Measurements from ENCODE around the gene FAM53A.

The FAM53A gene

DNA sequence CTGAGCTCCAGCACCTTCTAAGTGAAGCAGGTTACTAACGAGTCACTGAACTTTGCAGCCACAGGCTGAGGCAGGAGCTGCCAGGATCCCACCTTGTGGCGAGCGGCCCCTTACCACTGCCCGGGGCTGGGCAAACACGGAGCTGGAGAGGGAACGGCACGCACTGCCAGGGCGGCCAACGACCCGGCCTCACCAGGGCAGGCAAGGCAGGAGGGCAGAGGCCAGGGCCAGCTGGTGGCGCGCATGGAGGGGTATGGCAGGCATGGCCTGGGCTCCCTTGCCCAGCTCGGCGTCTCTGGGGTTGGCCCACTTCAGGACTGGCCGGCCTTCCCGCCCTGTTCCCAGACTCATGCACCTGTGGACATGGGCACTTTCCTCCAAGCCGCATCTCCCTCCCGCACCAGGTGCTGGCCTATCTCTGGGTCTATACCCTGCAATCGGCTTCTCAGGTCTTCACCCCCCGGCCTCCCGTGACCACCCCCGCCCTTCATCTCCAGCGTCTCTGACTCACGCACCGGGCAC lies 64.9 kb downstream of the FAM53A start:
- no peaks in the 10 kb centered on the region for H3K9me3 ChIP-seq (ENCODE audit: severe bottlenecking)
- peaks cover 3% of the 10 kb centered on the region for H3K4me1 ChIP-seq (ENCODE audit: insufficient read depth, poor library complexity, severe bottlenecking)
- no peaks in the 10 kb centered on the region for H3K27me3 ChIP-seq (ENCODE audit: insufficient read depth, poor library complexity, severe bottlenecking)
- H3K36me3 ChIP-seq (ENCODE audit: low read depth) = no peaks in the 10 kb centered on the region
- DNase-seq (ENCODE audit: low spot score) = no peak
- H3K4me3 ChIP-seq (ENCODE audit: severe bottlenecking) = no peak overlapping the region
- no peak for ATAC-seq (ENCODE audit: low read depth)
- no peak overlapping the region for H3K27ac ChIP-seq (ENCODE audit: poor library complexity, severe bottlenecking)
- TF ChIP-seq, protein P1, sequence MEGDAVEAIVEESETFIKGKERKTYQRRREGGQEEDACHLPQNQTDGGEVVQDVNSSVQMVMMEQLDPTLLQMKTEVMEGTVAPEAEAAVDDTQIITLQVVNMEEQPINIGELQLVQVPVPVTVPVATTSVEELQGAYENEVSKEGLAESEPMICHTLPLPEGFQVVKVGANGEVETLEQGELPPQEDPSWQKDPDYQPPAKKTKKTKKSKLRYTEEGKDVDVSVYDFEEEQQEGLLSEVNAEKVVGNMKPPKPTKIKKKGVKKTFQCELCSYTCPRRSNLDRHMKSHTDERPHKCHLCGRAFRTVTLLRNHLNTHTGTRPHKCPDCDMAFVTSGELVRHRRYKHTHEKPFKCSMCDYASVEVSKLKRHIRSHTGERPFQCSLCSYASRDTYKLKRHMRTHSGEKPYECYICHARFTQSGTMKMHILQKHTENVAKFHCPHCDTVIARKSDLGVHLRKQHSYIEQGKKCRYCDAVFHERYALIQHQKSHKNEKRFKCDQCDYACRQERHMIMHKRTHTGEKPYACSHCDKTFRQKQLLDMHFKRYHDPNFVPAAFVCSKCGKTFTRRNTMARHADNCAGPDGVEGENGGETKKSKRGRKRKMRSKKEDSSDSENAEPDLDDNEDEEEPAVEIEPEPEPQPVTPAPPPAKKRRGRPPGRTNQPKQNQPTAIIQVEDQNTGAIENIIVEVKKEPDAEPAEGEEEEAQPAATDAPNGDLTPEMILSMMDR (IDR thresholded peaks at IDR 0.05; ENCODE audit: poor library complexity, severe bottlenecking) = no peak

DNA sequence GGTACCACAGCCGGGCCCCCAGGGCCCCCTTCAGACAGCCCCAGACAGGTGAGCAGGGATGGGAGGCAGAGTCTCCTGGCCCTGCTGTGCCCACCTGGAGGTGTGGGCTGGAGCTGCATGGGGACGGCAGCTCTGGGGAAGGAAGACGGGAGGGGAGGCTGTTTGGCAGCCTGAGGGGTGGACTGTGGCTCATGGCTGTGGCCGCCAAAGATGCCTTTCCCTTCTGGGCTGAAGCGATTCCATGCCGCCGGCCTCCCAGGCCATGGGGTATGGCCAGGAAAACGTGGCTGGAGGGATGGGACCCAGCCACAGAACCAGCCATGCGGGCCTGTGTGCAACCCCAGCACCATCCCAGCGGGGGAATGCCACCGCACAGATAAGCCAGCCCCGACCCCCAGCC lies 65.7 kb downstream of the FAM53A start:
- Histone ChIP-seq H3K36me3 (ENCODE audit: low read depth) (no peaks in the 10 kb centered on the region), H3K4me1 (ENCODE audit: insufficient read depth, poor library complexity, severe bottlenecking) (peaks cover 3% of the 10 kb centered on the region), H3K9me3 (ENCODE audit: severe bottlenecking) (no peaks in the 10 kb centered on the region), H3K27me3 (ENCODE audit: insufficient read depth, poor library complexity, severe bottlenecking) (no peaks in the 10 kb centered on the region), H3K27ac (ENCODE audit: poor library complexity, severe bottlenecking) (no peak overlapping the region), H3K4me3 (ENCODE audit: severe bottlenecking) (no peak overlapping the region)
- DNase-seq (ENCODE audit: low spot score) (no peak), ATAC-seq (ENCODE audit: low read depth) (no peak)
- TF ChIP-seq, protein P1 (IDR thresholded peaks at IDR 0.05; ENCODE audit: poor library complexity, severe bottlenecking) = no peak

DNA sequence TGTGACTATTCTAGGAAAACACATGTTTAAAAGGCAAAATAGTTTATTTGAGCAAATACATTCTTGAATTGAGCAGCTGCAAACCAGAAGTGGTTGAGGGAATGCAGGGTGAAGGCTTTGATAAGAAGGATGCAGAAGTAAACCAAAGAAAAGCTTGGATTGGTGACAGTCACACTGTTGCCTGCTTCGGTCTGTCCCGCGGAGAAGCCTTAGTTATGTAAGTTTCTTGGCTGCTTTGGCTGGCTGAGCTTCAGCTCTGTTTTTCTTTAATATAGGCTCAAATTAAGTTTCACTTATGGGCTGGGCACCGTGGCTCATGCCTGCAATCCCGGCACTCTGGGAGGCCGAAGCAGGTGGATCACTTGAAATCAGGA lies 67.6 kb downstream of the FAM53A start:
- no peaks in the 10 kb centered on the region for H3K36me3 ChIP-seq (ENCODE audit: low read depth)
- peaks cover 3% of the 10 kb centered on the region for H3K4me1 ChIP-seq (ENCODE audit: insufficient read depth, poor library complexity, severe bottlenecking)
- no peaks in the 10 kb centered on the region for H3K9me3 ChIP-seq (ENCODE audit: severe bottlenecking)
- TF ChIP-seq, protein P1 (IDR thresholded peaks at IDR 0.05; ENCODE audit: poor library complexity, severe bottlenecking) = no peak
- DNase-seq (ENCODE audit: low spot score) = no peak
- H3K27me3 ChIP-seq (ENCODE audit: insufficient read depth, poor library complexity, severe bottlenecking) = no peaks in the 10 kb centered on the region
- H3K4me3 ChIP-seq (ENCODE audit: severe bottlenecking) = no peak overlapping the region
- no peak for ATAC-seq (ENCODE audit: low read depth)
- H3K27ac ChIP-seq (ENCODE audit: poor library complexity, severe bottlenecking) = no peak overlapping the region

DNA sequence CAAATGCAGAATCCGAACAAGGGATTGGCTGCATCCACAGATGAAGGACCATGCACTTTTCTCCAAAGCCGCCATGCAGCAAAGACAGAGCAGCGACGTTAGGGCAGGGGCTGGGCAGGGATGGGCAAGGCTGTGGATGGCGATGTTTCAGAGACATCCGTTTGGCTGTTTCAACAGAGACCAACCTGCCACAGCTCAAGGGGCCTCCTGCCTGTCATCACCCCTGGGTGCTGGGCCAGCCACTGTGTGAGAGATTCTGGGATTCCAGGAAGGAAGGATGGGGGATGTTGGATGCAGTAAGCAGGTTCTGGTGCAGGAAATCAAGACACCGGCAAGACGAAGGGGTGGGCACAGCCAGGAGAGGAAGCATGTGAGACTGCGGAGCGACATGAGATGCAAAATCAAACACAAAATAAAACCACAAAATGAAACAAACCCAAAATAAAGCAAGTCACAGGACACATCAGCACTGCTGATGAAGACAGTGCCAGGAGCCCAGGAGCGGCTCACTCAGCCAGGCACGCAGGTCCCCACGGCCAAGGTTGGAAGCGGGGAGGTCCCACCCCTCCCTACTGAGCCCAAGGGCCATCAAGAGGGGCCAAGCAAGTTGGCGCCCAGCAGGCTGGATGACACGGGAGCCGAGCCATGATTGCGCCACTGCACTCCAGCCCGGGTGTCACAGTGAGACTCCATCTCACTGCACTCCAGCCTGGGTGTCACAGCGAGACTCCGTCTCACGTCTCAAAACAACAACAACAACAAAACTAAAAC lies 68.1 kb downstream of the FAM53A start:
- Histone ChIP-seq H3K4me3 (ENCODE audit: severe bottlenecking) (no peak overlapping the region), H3K4me1 (ENCODE audit: insufficient read depth, poor library complexity, severe bottlenecking) (peaks cover 3% of the 10 kb centered on the region), H3K27ac (ENCODE audit: poor library complexity, severe bottlenecking) (peak overlapping the region; percentile 76), H3K9me3 (ENCODE audit: severe bottlenecking) (no peaks in the 10 kb centered on the region), H3K36me3 (ENCODE audit: low read depth) (no peaks in the 10 kb centered on the region), H3K27me3 (ENCODE audit: insufficient read depth, poor library complexity, severe bottlenecking) (no peaks in the 10 kb centered on the region)
- no peak for DNase-seq (ENCODE audit: low spot score)
- no peak for ATAC-seq (ENCODE audit: low read depth)
- TF ChIP-seq, protein P1 (IDR thresholded peaks at IDR 0.05; ENCODE audit: poor library complexity, severe bottlenecking) = no peak

Measured in RWPE2 (cell line).